Heart right ventricle (tissue), 16 donors: ENCODE data around the gene TIMM17B. TPM values are rescaled to one million over a fixed set of nuclear protein-coding genes. Genes with fewer than 3 reads are reported as not detected.
A peak's percentile ranks its signal among the peaks of the same experiment; 100 is the strongest.

ENCODE experiments used
- ATAC-seq, 8 donors: fragments of 200-7000 bp; cut with Tn5 transposase; one replicate each; pipeline ENCODE4 v1.9.1; 2020; ENCODE audit warnings: mild to moderate bottlenecking in 8 of 8, moderate library complexity in 8 of 8, moderate number of reproducible peaks in 1 of 8
- DNase-seq, 2 donors: peaks; one replicate each; pipeline ENCODE4 v3.0.0-alpha.2; 2020
- H3K27ac ChIP-seq, 10 donors: fragments of 200-600 bp; sonication (generic) in 2 of 10; one replicate each; pipeline versions ENCODE4 v1.5.0 to v1.8.0; 2020 to 2022; ENCODE audit warnings: mild to moderate bottlenecking in 3 of 10
- H3K27me3 ChIP-seq, 7 donors: fragments of 200-600 bp; one replicate each; pipeline ENCODE4 v1.8.0; 2021 to 2022; ENCODE audit warnings: mild to moderate bottlenecking in 2 of 7
- H3K36me3 ChIP-seq, 9 donors: fragments of 200-600 bp; sonication (generic) in 1 of 9; one replicate each; pipeline versions ENCODE4 v1.5.0 to v1.8.0; 2020 to 2022; ENCODE audit warnings: mild to moderate bottlenecking in 2 of 9
- H3K4me1 ChIP-seq, 9 donors: fragments of 200-600 bp; sonication (generic) in 1 of 9; one replicate each; pipeline versions ENCODE4 v1.5.0 to v1.8.0; 2020 to 2022; ENCODE audit warnings: mild to moderate bottlenecking in 4 of 9
- H3K4me3 ChIP-seq, 10 donors: fragments of 200-600 bp; sonication (generic) in 2 of 10; one replicate each; pipeline versions ENCODE4 v1.5.0 to v1.8.0; 2020 to 2022; ENCODE audit warnings: mild to moderate bottlenecking in 7 of 10, moderate library complexity in 2 of 10
- H3K9me3 ChIP-seq, 11 donors: fragments of 200-600 bp in 10 of 11; sonication (generic) in 2 of 11; one replicate each; pipeline versions ENCODE4 v1.5.0 to v1.8.0; 2013 to 2022; ENCODE audit warnings: mild to moderate bottlenecking in 2 of 11, control low read depth in 1 of 11, moderate library complexity in 1 of 11
- CTCF ChIP-seq, 9 donors: fragments of 200-600 bp; sonication (generic) in 2 of 9; IDR thresholded peaks; one replicate each; pipeline versions ENCODE4 v1.5.0 to v1.8.0; 2021 to 2022; ENCODE audit warnings: antibody characterized with exemption in 9 of 9, mild to moderate bottlenecking in 5 of 9, moderate library complexity in 1 of 9
- WGBS, 2 donors: extraction: QIAGEN DNeasy Blood & Tissue Kit; methylation state at CpG; one replicate each; pipeline ENCODE4 v1.1.7; 2013; ENCODE audit warnings: inconsistent platforms in 1 of 2; 5-methylcytosine and 5-hydroxymethylcytosine counted together
- intact Hi-C, 10 donors: fragments of 100-400 bp; cut with DNase I; formaldehyde crosslinking; loops; one replicate each; pipeline versions ENCODE4 v1.11.1 to v1.14.2; 2022
- polyA plus RNA-seq, 2 donors: library from polyadenylated mRNA; stranded (reverse); fragments of 200-250 nt; gene quantifications; one replicate each; pipeline ENCODE4 v1.2.3, GENCODE V29; 2013
- total RNA-seq, 10 donors: library from RNA; stranded (reverse); fragmentation: NEBNext Ultra II Directional in 3 of 10; extraction: Animal tissue kit (Norgen Biotek cat#: 25700) in 3 of 10; gene quantifications; one replicate each; pipeline versions ENCODE4 v1.2.1 to v1.2.4, GENCODE V29; 2021 to 2023
- donor health status: Arrhythmogenic right ventricular cardiomyopathy.
- donor health status: ischemic (EF 13 %, LVEDD 7.1; RV severe dilation, severe dysfunction).
- donor health status: healthy with polysubstance abuse.
- donor health status: DM: no; HTN: yes; CAD: no.
- donor health status: DM: no; HTN: no; CAD: no.
- donor health status: ischemic (EF 25% LVEDD 6.9; RV normal size, moderate dysfunction).
- donor health status: ischemic (EF 25% LVEDD 5.7; RV mildly dilated, moderate dysfunction).
- donor health status: healthy.
- donor health status: DM: yes; HTN: yes; CAD: no.
- donor health status: Ischemic cardiomyopathy.
- donor health status: ischemic (EF 35%, LVEDD 5.7; RV mildly dilated, moderate dysfunction).
- donor health status: nonischemic (EF 11% LVEDD 7.7; RV severe dilation, severe dysfunction).
- donor health status: DM: yes; HTN: yes; CAD: no.
- donor health status: PGD.
- donor health status: ischemic (EF 29% LVEDD 5.4; RV normal size, mild dysfunction).
- donor health status: nonischemic (EF 23%, LVEDD 6.1; RV moderate dilation, normal function).

The TIMM17B gene
- total and polyA plus RNA-seq, 12 donors = 58.3 to 100 (median 67.0) TPM

GRCh38 chrX:48920718-48921104 is 23.1 kb upstream of the TIMM17B start:
- Histone ChIP-seq H3K27me3 (no peaks in the 10 kb centered on the region), H3K36me3 (peaks cover 0 to 39% (median 0%) of the 10 kb centered on the region in 9 donors), H3K27ac (peak overlapping the region in 1 of 10 donors; percentile 91), H3K4me3 (no peak overlapping the region), H3K4me1 (peaks cover 0 to 31% (median 4%) of the 10 kb centered on the region in 9 donors), H3K9me3 (no peaks in the 10 kb centered on the region)
- no peak for TF ChIP-seq CTCF (IDR thresholded peaks at IDR 0.05)
- no peak for ATAC-seq
- intact Hi-C loops = no loop called here
- no peak for DNase-seq
- WGBS, 2 donors = 87 to 100% methylated on average over 3 to 4 of the region's 4 CpGs

- H3K4me3 ChIP-seq = peak overlapping the region in 2 of 10 donors; percentile 48 to 68
- intact Hi-C loops = loop anchor here in 3 of 10 donors (10.0 kb wide), 2 partner anchors 275 to 1265 kb away; partner anchors contain the start of genes ELK1 (in 1 of the 3) and UXT (in 1 of the 3)
- peaks cover 0 to 31% (median 4%) of the 10 kb centered on the region in 9 donors for H3K4me1 ChIP-seq
- 49 to 52% methylated on average over 8 of the region's 8 CpGs for WGBS, 2 donors
- peaks cover 0 to 38% (median 0%) of the 10 kb centered on the region in 9 donors for H3K36me3 ChIP-seq
- DNase-seq = no peak
- no peak for TF ChIP-seq CTCF (IDR thresholded peaks at IDR 0.05)
- no peaks in the 10 kb centered on the region for H3K27me3 ChIP-seq
- ATAC-seq = no peak
- no peaks in the 10 kb centered on the region for H3K9me3 ChIP-seq
- peak overlapping the region in 5 of 10 donors; percentile 73 to 91 (median 73) for H3K27ac ChIP-seq
Observed at GRCh38 chrX:48919947-48920717, 22.6 kb upstream of the TIMM17B start.

- 2% methylated on average over 13 to 15 of the region's 15 CpGs for WGBS, 2 donors
- DNase-seq (no peak), ATAC-seq (peak in 6 of 8 donors; percentile 1 to 26 (median 14))
- Histone ChIP-seq H3K27me3 (no peaks in the 10 kb centered on the region), H3K36me3 (peaks cover 0 to 38% (median 0%) of the 10 kb centered on the region in 9 donors), H3K9me3 (no peaks in the 10 kb centered on the region), H3K4me3 (peak overlapping the region; percentile 38 to 68 (median 60)), H3K27ac (peak overlapping the region in 9 of 10 donors; percentile 22 to 91 (median 73)), H3K4me1 (peaks cover 0 to 31% (median 4%) of the 10 kb centered on the region in 9 donors)
- intact Hi-C loops = loop anchor here in 3 of 10 donors (10.0 kb wide), 2 partner anchors 275 to 1265 kb away; partner anchors contain the start of genes ELK1 (in 1 of the 3) and UXT (in 1 of the 3)
- TF ChIP-seq CTCF (IDR thresholded peaks at IDR 0.05) = no peak
Observed at GRCh38 chrX:48919360-48919841, 21.8 kb upstream of the TIMM17B start.

GRCh38 chrX:48918643-48919340 is 21.2 kb upstream of the TIMM17B start, which contains the start of gene PIM2:
Gene PIM2, minus strand, starts transcription at chrX:48919024. Its CDS starts 190 bp downstream, at chrX:48918834.
- Histone ChIP-seq H3K9me3 (no peaks in the 10 kb centered on the region), H3K27me3 (no peaks in the 10 kb centered on the region), H3K27ac (peak within 1 kb of the TSS; percentile 22 to 91 (median 73)), H3K4me3 (peak within 1 kb of the TSS; percentile 38 to 68 (median 60)), H3K4me1 (peaks cover 0 to 31% (median 4%) of the 10 kb centered on the region in 9 donors), H3K36me3 (peaks cover 0 to 38% (median 0%) of the 10 kb centered on the region in 9 donors)
- no peak for TF ChIP-seq CTCF (IDR thresholded peaks at IDR 0.05)
- 0% methylated on average over 34 to 54 of the region's 55 CpGs for WGBS, 2 donors
- peak; percentile 86 to 91 (median 90) for ATAC-seq
- intact Hi-C loops = loop anchor here in 3 of 10 donors (10.0 kb wide), 2 partner anchors 274 to 1264 kb away; partner anchors contain the start of genes ELK1 (in 1 of the 3) and UXT (in 1 of the 3)
- peak; percentile 85 to 88 for DNase-seq
